GM12864 (cell line): Measurements from ENCODE around the gene FARSA.
"Not testable (repeated sequence)": the region's sequence is repeated elsewhere in the genome, so short reads cannot be mapped to it uniquely, and the experiment has no call there.

ENCODE experiments used
- DNase-seq: peaks from one replicate; pipeline ENCODE4 v3.0.0-alpha.2; 2011; ENCODE audit warnings: low read depth
- H3K4me3 ChIP-seq: 2 replicates; pipeline ENCODE4 v1.5.1; 2011; ENCODE audit warnings: mild to moderate bottlenecking, low read depth, low read length, control low read depth
- CTCF ChIP-seq: IDR thresholded peaks from 2 replicates; pipeline ENCODE4 v1.5.1; 2011; ENCODE audit warnings: low read depth, mild to moderate bottlenecking, moderate library complexity, low read length, control low read depth, inconsistent platforms; ENCODE audit errors: missing control alignments

Gene FARSA

DNA sequence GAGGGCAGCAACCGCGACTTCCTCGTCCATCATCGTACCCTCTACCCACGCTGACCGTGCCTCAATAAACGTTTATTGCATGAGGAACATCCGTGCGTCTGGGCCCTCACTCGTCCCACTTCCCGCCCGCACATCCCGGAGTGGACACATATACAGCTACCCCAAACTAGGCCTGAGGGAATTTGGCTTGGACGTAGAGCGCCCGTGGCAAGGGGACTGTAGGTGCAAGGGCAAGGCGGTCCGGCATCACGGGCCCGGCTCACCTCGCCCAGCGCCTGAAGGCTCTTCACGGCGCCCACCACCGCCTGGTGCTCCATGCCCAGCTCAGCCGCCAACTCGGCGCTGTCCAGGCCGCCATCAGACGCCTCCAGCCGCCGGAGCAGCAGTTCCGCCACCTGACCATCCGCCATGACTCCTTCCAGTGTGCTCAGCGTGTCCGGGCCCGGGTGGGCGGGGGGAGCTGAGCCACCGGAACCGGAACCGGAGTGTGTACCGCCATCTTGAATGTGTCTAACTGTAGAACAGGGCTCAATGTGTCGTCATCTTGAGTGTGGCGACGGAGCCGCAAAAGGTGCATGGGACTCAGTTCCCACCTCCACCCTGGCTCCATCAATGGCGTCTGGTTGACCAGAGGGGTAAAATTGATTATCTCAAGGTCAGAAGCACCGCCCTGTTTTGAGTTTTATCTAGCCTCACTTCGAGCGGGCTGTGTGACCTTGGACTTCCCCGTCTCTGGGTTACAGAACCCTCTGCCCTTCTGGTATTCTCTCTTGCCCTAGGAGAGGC, at the start of gene FARSA:
Gene FARSA (minus strand): TSS at position 425 of the 786 bp plus-strand sequence. CDS start 15 bp downstream, at position 410.
- peak; percentile 86 for DNase-seq
- peak within 1 kb of the TSS; percentile 83 for H3K4me3 ChIP-seq
- no peak for TF ChIP-seq CTCF

DNA sequence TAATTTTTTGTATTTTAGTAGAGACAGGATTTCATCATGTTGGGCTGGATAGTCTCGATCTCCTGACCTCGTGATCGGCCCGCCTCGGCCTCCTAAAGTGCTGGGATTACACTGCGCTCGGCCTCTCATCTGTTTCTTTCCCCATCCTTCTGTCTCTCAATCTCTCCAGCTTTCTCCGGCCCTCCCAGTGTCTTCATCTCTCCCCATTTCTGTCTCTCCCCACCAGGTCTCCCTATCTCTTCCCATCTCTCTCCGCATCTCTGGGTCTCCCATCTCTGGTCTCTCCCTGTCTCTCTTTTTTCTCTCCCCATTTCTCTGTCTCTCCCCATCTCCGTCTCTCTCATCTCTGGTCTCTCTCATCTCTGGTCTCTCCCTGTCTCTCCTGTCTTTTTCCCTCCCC, 49.6 kb upstream of the FARSA start:
- no peak overlapping the region for H3K4me3 ChIP-seq
- DNase-seq, result no peak
- no peak for TF ChIP-seq CTCF

- no peak for DNase-seq
These were observed 49.1 kb upstream of the FARSA start for GRCh38 chr19:12982648-12983047.

GRCh38 chr19:12979974-12980373, 46.5 kb upstream of the FARSA start:
- TF ChIP-seq CTCF, result no peak
- no peak overlapping the region for H3K4me3 ChIP-seq
- DNase-seq, result no peak

More at GRCh38 chr19:12982648-12983047, 49.1 kb upstream of the FARSA start:
- no peak for TF ChIP-seq CTCF
- H3K4me3 ChIP-seq, result no peak overlapping the region

DNA sequence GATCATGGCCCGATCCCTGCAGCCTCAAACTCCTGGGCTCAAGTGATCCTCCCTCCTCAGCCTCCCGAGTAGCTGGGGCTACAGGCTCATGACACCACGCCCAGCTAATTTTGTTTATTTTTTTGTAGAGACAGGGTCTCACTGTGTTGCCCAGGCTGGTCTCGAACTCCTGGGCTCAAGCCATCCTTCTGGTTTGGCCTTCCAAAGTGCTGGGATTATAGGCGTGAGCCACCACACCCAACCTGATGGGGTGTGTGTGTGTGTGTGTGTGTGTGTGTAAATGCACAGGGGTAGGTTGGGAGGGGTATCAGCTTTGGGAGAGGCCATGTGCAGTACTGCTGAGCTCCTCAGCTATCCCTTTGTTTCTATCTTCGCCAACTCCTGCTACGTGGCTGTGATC, 42.6 kb upstream of the FARSA start:
- not testable (repeated sequence) for DNase-seq

DNA sequence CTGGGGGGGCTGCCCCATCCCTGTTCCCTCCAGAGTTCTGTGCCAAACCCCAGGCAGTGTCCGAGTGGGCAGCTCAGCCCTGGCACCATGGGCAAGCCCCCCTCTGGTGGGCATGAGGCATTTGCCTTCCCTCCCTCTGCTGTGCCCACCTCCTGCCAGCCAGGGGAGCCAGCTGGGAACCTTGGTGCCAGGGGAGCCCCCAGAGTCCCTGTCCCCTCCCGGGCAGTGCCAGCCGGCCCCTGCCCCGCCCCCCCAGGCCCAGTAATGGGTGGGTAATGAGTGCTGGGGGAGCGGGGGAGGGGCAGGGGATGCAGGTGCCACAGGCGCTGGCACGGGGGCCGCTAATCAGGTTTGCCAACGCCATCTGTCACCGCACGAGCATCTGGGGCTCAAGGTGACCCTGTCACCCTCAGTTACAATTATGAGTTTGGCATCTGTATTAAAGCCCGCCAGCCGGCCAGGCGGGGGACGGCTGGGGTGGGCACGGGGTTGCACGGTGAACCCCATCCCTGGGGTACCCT, 41.8 kb upstream of the FARSA start:
- no peak for DNase-seq
- H3K4me3 ChIP-seq, result no peak overlapping the region
- no peak for TF ChIP-seq CTCF

More for the DNA sequence above, 42.6 kb upstream of the FARSA start:
- not testable (repeated sequence) for H3K4me3 ChIP-seq

DNA sequence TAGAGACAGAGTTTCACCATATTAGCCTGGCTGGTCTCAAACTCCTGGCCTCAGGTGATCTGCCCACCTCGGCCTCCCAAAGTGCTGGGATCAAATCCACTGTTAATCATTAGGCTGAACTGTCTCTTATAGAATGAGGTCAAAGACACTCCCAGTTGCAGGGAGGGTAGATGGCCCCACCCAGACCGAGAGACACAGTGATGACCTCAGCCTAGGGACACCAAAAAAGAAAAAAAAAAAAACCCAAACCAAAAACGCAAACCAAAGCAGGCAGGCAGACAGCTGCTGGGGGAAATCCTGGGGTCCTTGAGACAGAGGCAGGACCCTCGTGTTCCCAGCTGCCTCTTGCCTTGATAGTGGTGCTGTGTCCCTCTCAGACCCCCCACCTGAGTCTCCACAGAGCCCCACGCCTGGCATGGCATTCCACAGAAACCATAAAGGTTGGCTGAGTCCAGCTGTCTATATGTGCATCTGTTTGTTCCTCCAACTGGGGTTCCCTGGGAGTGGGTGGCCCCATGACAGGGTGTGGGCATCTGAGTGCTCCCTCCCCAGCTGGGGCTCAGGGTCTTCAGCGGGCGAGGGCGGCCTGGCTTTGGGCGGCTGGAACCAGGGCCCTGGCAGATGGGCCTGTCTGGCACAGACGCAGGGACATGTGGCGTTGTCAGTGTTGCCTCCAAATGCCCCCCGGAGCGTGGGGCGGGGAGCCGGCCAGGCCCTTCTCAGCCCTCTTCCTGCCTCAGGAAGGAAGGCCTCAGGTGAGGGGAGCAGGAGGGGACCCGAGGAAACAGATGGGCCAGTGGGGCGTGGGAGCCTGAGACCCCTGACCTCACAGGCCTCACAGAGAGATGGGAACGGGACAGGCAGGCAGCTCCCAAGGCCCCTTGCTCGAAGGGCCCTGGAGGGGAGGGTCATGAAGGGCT, 41.0 kb upstream of the FARSA start:
- H3K4me3 ChIP-seq, result no peak overlapping the region
- TF ChIP-seq CTCF, result no peak
- no peak for DNase-seq
